GM03348 (cell line): ENCODE measurements around the gene KCNC1.

Source experiments
- DNase-seq: peaks from one replicate; pipeline ENCODE4 v3.0.0; 2012; ENCODE audit warnings: low spot score

The KCNC1 gene

GRCh38 chr11:17753153-17753552 is 18.6 kb downstream of the KCNC1 start:
- DNase-seq: no peak

GRCh38 chr11:17753641-17754040 is 19.1 kb downstream of the KCNC1 start:
- DNase-seq: no peak

GRCh38 chr11:17755891-17756290 is 21.3 kb downstream of the KCNC1 start:
- no peak for DNase-seq

- DNase-seq: peak; percentile 73
Observed at GRCh38 chr11:17760102-17761029, 25.8 kb downstream of the KCNC1 start.

GRCh38 chr11:17762309-17762974 is 27.9 kb downstream of the KCNC1 start:
- DNase-seq: no peak

GRCh38 chr11:17763244-17763643 is 28.7 kb downstream of the KCNC1 start:
- no peak for DNase-seq

GRCh38 chr11:17763703-17764102 is 29.1 kb downstream of the KCNC1 start:
- no peak for DNase-seq

- no peak for DNase-seq
Observed at GRCh38 chr11:17764446-17765218, 30.1 kb downstream of the KCNC1 start.

GRCh38 chr11:17765356-17766072 is 30.9 kb downstream of the KCNC1 start:
- no peak for DNase-seq

- DNase-seq: no peak
Observed at GRCh38 chr11:17766073-17766359, 31.4 kb downstream of the KCNC1 start.

GRCh38 chr11:17766590-17766989 is 32.0 kb downstream of the KCNC1 start:
- DNase-seq: no peak

- peak; percentile 54 for DNase-seq
Observed at GRCh38 chr11:17767301-17767885, 32.8 kb downstream of the KCNC1 start.

GRCh38 chr11:17767914-17768313 is 33.3 kb downstream of the KCNC1 start:
- no peak for DNase-seq

GRCh38 chr11:17768547-17768946 is 34.0 kb downstream of the KCNC1 start:
- DNase-seq: no peak

GRCh38 chr11:17769218-17769617 is 34.6 kb downstream of the KCNC1 start:
- DNase-seq: no peak

- no peak for DNase-seq
Observed at GRCh38 chr11:17770048-17770652, 35.6 kb downstream of the KCNC1 start.

GRCh38 chr11:17770917-17771316 is 36.3 kb downstream of the KCNC1 start:
- DNase-seq: no peak

GRCh38 chr11:17771415-17771814 is 36.8 kb downstream of the KCNC1 start:
- no peak for DNase-seq

- DNase-seq: no peak
Observed at GRCh38 chr11:17771841-17772401, 37.3 kb downstream of the KCNC1 start.

GRCh38 chr11:17772704-17773600 is 38.4 kb downstream of the KCNC1 start:
- DNase-seq: no peak
